Measurements from ENCODE around the gene ARF5.
"Not testable (repeated sequence)": the region's sequence is repeated elsewhere in the genome, so short reads cannot be mapped to it uniquely, and the experiment has no call there.

Gene ARF5

DNA sequence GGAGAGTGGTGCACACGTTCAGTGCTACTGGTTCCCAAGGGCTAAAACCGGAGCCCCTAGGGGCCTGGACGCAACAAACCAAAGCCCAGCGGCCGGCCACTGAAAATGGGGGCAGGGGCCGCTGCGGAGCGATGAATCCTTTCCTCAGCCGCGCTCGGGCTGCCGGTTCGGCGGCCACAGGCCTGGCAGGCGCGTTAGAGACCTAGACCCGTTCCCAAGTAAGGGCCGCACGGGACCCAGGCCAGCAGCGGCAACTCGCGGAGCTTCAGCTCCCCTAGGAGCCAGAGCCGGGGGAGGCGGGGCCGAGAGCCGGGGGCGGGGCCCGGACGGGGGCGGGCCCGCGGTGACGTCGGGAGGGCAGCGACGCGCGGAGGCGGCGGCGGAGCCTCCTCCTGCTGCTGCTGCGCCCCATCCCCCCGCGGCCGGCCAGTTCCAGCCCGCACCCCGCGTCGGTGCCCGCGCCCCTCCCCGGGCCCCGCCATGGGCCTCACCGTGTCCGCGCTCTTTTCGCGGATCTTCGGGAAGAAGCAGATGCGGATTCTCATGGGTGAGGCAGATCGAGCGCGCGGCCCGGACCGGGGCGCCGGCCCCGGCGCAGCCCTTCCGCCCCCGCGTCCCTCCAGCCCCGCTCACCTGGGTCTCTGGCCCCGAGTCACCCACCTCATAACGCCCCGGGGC is at the start of gene ARF5:
Gene ARF5 (plus strand): TSS at position 393 of the 678 bp plus-strand sequence. CDS start 88 bp downstream, at position 481.
- TF ChIP-seq, protein P1, sequence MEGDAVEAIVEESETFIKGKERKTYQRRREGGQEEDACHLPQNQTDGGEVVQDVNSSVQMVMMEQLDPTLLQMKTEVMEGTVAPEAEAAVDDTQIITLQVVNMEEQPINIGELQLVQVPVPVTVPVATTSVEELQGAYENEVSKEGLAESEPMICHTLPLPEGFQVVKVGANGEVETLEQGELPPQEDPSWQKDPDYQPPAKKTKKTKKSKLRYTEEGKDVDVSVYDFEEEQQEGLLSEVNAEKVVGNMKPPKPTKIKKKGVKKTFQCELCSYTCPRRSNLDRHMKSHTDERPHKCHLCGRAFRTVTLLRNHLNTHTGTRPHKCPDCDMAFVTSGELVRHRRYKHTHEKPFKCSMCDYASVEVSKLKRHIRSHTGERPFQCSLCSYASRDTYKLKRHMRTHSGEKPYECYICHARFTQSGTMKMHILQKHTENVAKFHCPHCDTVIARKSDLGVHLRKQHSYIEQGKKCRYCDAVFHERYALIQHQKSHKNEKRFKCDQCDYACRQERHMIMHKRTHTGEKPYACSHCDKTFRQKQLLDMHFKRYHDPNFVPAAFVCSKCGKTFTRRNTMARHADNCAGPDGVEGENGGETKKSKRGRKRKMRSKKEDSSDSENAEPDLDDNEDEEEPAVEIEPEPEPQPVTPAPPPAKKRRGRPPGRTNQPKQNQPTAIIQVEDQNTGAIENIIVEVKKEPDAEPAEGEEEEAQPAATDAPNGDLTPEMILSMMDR (IDR thresholded peaks at IDR 0.05; ENCODE audit: low read depth, low read length, missing control alignments): no peak
- no peak for DNase-seq (ENCODE audit: low read depth)
- peak within 1 kb of the TSS; percentile 98 for H3K4me3 ChIP-seq (ENCODE audit: low read depth, low read length)
- in situ Hi-C loops (cut with HindIII; ENCODE audit: low sequenced_read_pairs): loop anchor here (25.0 kb wide), 1 partner anchor 624 kb away; no protein-coding TSS in a partner anchor

DNA sequence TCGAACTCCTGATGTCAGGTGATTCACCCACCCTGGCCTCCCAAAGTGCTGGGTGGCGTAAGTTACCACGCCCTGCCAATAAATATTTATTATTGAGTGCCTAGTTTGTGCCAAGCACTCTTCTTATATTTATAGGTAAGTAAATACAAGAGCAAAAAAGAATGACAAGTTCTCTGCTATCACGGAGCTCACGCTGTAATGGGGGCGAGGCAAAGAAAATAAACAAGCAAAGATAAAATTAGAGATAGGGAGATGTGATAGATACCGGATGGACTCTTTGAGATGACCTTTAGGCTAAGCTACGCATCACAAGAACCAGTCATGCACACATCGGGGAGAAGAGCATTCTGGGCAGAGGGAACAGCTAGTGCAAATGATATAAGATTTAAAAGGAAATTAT is 49.1 kb upstream of the ARF5 start:
- no peak overlapping the region for H3K4me3 ChIP-seq (ENCODE audit: low read depth, low read length)
- TF ChIP-seq, protein P1 (IDR thresholded peaks at IDR 0.05; ENCODE audit: low read depth, low read length, missing control alignments): no peak
- in situ Hi-C loops (cut with HindIII; ENCODE audit: low sequenced_read_pairs): no loop called here
- DNase-seq (ENCODE audit: low read depth): no peak

DNA sequence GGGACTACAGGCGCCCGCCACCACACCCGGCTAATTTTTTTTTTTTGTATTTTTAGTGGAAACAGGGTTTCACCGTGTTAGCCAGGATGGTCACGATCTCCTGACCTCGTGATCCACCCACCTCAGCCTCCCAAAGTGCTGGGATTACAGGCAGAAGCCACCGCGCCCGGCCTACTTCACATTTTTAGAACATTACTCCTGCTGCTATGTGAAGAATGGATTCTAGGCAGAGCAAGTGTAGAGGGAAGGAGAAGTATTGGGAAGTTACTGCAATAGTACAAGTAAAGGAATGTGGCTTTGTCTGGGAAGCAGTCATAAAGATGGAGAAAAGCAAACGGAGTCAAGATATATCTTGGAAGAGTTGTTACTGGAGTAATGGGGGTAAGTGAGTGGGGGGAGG is 47.8 kb upstream of the ARF5 start:
- H3K4me3 ChIP-seq (ENCODE audit: low read depth, low read length); DNase-seq (ENCODE audit: low read depth); in situ Hi-C loops (cut with HindIII; ENCODE audit: low sequenced_read_pairs): not testable (repeated sequence)

DNA sequence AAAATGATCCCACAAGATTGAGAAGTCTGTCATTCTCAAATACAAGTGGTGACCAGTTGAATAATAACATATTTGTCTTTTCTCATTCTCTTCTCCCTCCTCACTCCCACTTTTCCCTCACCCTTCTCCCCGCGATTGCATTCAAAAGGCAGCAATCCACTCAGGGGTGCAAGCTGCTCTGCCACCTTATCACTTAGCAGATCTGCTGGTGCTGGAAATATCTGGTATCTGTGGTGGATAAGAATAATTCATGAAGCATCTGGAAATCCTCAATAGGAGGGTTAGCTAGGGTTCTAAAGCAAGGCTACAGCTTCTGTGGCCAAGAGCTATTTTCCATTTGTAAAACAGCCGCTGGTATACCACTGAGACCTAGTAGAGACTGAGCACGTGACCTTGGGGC is 46.7 kb upstream of the ARF5 start:
- DNase-seq (ENCODE audit: low read depth): no peak
- H3K4me3 ChIP-seq (ENCODE audit: low read depth, low read length): no peak overlapping the region
- in situ Hi-C loops (cut with HindIII; ENCODE audit: low sequenced_read_pairs): no loop called here
- TF ChIP-seq, protein P1 (IDR thresholded peaks at IDR 0.05; ENCODE audit: low read depth, low read length, missing control alignments): no peak

DNA sequence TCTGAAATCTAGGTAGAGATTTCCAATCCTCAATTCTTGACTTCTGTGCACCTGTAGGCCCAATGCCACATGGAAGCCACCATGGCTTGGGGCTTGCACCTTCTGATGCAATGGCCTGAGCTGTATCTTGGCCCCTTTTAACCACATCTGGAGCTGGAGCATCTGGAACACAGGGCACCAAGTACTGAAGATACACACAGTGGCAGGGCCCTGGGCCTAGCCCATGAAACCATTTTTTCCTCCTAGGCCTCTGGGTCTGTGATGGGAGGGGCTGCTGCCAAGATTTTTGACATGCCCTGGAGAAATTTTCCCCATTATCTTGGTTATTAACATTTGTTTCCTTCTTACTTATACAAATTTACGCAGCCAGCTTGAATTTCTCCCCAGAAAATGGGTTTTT is 41.9 kb upstream of the ARF5 start:
- in situ Hi-C loops (cut with HindIII; ENCODE audit: low sequenced_read_pairs): no loop called here
- no peak for DNase-seq (ENCODE audit: low read depth)
- TF ChIP-seq, protein P1 (IDR thresholded peaks at IDR 0.05; ENCODE audit: low read depth, low read length, missing control alignments): no peak
- no peak overlapping the region for H3K4me3 ChIP-seq (ENCODE audit: low read depth, low read length)

DNA sequence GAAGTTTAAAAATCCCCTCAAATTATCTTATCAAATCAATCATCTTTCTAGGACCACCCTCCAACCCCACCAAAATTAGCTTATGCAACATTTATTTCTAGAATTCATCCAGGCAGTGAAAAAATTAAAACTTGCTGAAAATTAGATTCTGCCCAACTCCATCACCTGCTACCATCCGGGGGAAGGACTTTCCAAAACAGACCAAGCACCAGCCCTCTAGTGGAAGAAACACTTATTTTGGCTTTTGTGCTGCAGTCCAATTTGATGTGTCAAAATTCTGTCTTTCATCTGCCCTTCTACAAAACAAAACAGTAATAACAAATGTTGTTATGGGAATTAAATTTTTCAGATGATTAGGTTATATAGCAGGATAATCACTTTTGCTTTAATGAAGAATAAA is 38.0 kb upstream of the ARF5 start:
- TF ChIP-seq, protein P1 (IDR thresholded peaks at IDR 0.05; ENCODE audit: low read depth, low read length, missing control alignments): peak; percentile 30
- DNase-seq (ENCODE audit: low read depth): no peak
- in situ Hi-C loops (cut with HindIII; ENCODE audit: low sequenced_read_pairs): no loop called here
- H3K4me3 ChIP-seq (ENCODE audit: low read depth, low read length): no peak overlapping the region

DNA sequence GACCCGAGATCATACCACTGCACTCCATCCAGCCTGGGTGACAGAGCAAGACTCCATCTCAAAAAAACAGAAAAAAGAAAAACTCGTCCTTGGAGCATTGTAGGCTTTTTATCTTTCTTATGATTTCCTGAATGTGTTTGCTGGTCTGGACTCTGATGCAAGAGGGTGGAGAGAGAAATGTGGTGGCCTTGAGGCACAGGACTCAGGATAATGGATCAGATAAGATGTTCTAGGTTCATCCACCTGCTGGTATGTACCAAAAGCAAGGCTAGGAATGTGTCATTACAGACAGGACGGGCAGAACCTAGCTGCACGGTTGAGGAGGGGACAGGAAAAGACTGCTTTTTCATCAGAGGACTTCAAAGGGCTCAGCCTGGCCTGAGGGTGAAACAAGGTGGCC is 36.3 kb upstream of the ARF5 start:
- no peak for DNase-seq (ENCODE audit: low read depth)
- H3K4me3 ChIP-seq (ENCODE audit: low read depth, low read length): no peak overlapping the region
- TF ChIP-seq, protein P1 (IDR thresholded peaks at IDR 0.05; ENCODE audit: low read depth, low read length, missing control alignments): no peak
- in situ Hi-C loops (cut with HindIII; ENCODE audit: low sequenced_read_pairs): no loop called here
